ENCODE data around the gene STT3B.
A peak's percentile ranks its signal among the peaks of the same experiment; 100 is the strongest.

STT3B gene

GRCh38 chr3:31521468-31521867 lies 11.3 kb upstream of the STT3B start:
- DNase-seq: no peak

GRCh38 chr3:31522152-31522551 lies 10.6 kb upstream of the STT3B start:
- DNase-seq: no peak

GRCh38 chr3:31523543-31523942 lies 9.2 kb upstream of the STT3B start:
- DNase-seq: no peak

GRCh38 chr3:31525532-31525931 lies 7.2 kb upstream of the STT3B start:
- no peak for DNase-seq

- DNase-seq: no peak
Observed at GRCh38 chr3:31529421-31529820, 3.3 kb upstream of the STT3B start.

- DNase-seq: no peak
Observed at GRCh38 chr3:31530039-31530959, 2.4 kb upstream of the STT3B start.

- no peak for DNase-seq
Observed at GRCh38 chr3:31530960-31531335, 1.8 kb upstream of the STT3B start.

GRCh38 chr3:31531452-31531991 lies 1.2 kb upstream of the STT3B start:
- no peak for DNase-seq

GRCh38 chr3:31531992-31532586 lies 636 bp upstream of the STT3B start:
- peak; percentile 99 for DNase-seq

- DNase-seq: peak; percentile 31
Observed at GRCh38 chr3:31533169-31534064, 692 bp downstream of the STT3B start.

GRCh38 chr3:31534065-31534425 lies 1.3 kb downstream of the STT3B start:
- DNase-seq: no peak

- no peak for DNase-seq
Observed at GRCh38 chr3:31536497-31536896, 3.8 kb downstream of the STT3B start.

GRCh38 chr3:31538801-31539200 lies 6.1 kb downstream of the STT3B start:
- DNase-seq: no peak

- no peak for DNase-seq
Observed at GRCh38 chr3:31539275-31539674, 6.5 kb downstream of the STT3B start.

GRCh38 chr3:31541089-31541488 lies 8.4 kb downstream of the STT3B start:
- DNase-seq: no peak

- no peak for DNase-seq
Observed at GRCh38 chr3:31542246-31542645, 9.5 kb downstream of the STT3B start.

GRCh38 chr3:31543375-31543774 lies 10.7 kb downstream of the STT3B start:
- no peak for DNase-seq

- peak; percentile 3 for DNase-seq
Observed at GRCh38 chr3:31544634-31545033, 11.9 kb downstream of the STT3B start.

- DNase-seq: peak; percentile 45
Observed at GRCh38 chr3:31546162-31546561, 13.4 kb downstream of the STT3B start.

- DNase-seq: no peak
Observed at GRCh38 chr3:31546725-31547124, 14.0 kb downstream of the STT3B start.

- DNase-seq: peak; percentile 31
Observed at GRCh38 chr3:31550452-31551251, 17.9 kb downstream of the STT3B start.

GRCh38 chr3:31551646-31552045 lies 18.9 kb downstream of the STT3B start:
- no peak for DNase-seq

All from fibroblast of skin of scalp (primary cell).